HEK293 (cell line): Measurements from ENCODE around the gene TOMM40L.

Source experiments
- CTCF ChIA-PET: fragments of 350-600 bp; formaldehyde crosslinking; extraction: SDS; loops from one replicate; lab custom pipeline; 2021; ENCODE audit warnings: antibody characterized with exemption; lab: Yijun Ruan, JAX
- POLR2A ChIA-PET: fragments of 300-600 bp; formaldehyde crosslinking; extraction: SDS; loops from one replicate; lab custom pipeline; 2020; ENCODE audit warnings: antibody characterized with exemption, inconsistent platforms; lab: Yijun Ruan, JAX
- H3K27ac ChIP-seq: fragments of 200-500 bp; sonication (Bioruptor generic); 2 replicates; pipeline ENCODE4 v1.5.1; 2014; ENCODE audit warnings: low read depth, low read length, control low read depth, inconsistent platforms; ENCODE audit errors: extremely low read depth
- H3K36me3 ChIP-seq, 2 experiments: fragments of 200-500 bp in 1 of 2; sonication (Bioruptor generic) in 1 of 2; 1 replicate in 1 of 2; 2 replicates in 1 of 2; pipeline ENCODE4 v1.5.1; 2014 to 2017; ENCODE audit warnings: inconsistent platforms in 2 of 2, low read length in 2 of 2; ENCODE audit not compliant: control insufficient read depth in 2 of 2, insufficient read depth in 1 of 2
- H3K4me1 ChIP-seq: fragments of 200-500 bp; sonication (Bioruptor generic); 2 replicates; pipeline ENCODE4 v1.5.1; 2014; ENCODE audit warnings: mild to moderate bottlenecking, low read length, inconsistent platforms; ENCODE audit not compliant: control insufficient read depth, insufficient read depth
- H3K4me3 ChIP-seq: 2 replicates; pipeline ENCODE4 v1.5.1; 2011; ENCODE audit warnings: low read depth, mild to moderate bottlenecking, control low read depth, low read length, moderate library complexity
- H3K9me3 ChIP-seq: fragments of 200-500 bp; sonication (Bioruptor generic); 2 replicates; pipeline ENCODE4 v1.5.1; 2014; ENCODE audit warnings: low read depth, low read length, inconsistent platforms; ENCODE audit not compliant: control insufficient read depth, insufficient read depth
- AEBP2 ChIP-seq: fragments of 450-650 bp; formaldehyde crosslinking; IDR thresholded peaks from 2 replicates; pipeline ENCODE4 v1.5.1; 2016; ENCODE audit warnings: missing biosample characterization, missing genetic modification characterization, borderline replicate concordance
- HIC1 ChIP-seq: fragments of 450-650 bp; formaldehyde crosslinking; IDR thresholded peaks from 2 replicates; pipeline ENCODE4 v1.5.1; 2016; ENCODE audit warnings: missing biosample characterization, missing genetic modification characterization
- RBAK ChIP-seq: fragments of 450-650 bp; formaldehyde crosslinking; IDR thresholded peaks from 2 replicates; pipeline ENCODE4 v1.5.1; 2016; ENCODE audit warnings: missing biosample characterization, missing genetic modification characterization
- ZNF148 ChIP-seq: fragments of 450-650 bp; formaldehyde crosslinking; IDR thresholded peaks from 2 replicates; pipeline ENCODE4 v1.5.0; 2017; ENCODE audit warnings: missing biosample characterization, missing genetic modification characterization, borderline replicate concordance
- ZNF211 ChIP-seq: fragments of 450-650 bp; formaldehyde crosslinking; IDR thresholded peaks from 2 replicates; pipeline ENCODE4 v1.5.1; 2016; ENCODE audit warnings: low read depth, missing biosample characterization, missing genetic modification characterization
- ZNF221 ChIP-seq: fragments of 450-650 bp; formaldehyde crosslinking; IDR thresholded peaks from 2 replicates; pipeline ENCODE4 v1.5.1; 2017; ENCODE audit warnings: missing biosample characterization, missing genetic modification characterization, borderline replicate concordance
- ZNF239 ChIP-seq: fragments of 450-650 bp; formaldehyde crosslinking; IDR thresholded peaks from 2 replicates; pipeline ENCODE4 v1.5.1; 2016; ENCODE audit warnings: missing biosample characterization, missing genetic modification characterization
- ZNF48 ChIP-seq: fragments of 450-650 bp; formaldehyde crosslinking; IDR thresholded peaks from 2 replicates; pipeline ENCODE4 v1.5.1; 2016; ENCODE audit warnings: missing biosample characterization, missing genetic modification characterization
- ZNF510 ChIP-seq: fragments of 450-650 bp; formaldehyde crosslinking; IDR thresholded peaks from 2 replicates; pipeline ENCODE4 v1.5.1; 2018; ENCODE audit warnings: mild to moderate bottlenecking, missing genetic modification characterization, missing biosample characterization; ENCODE audit not compliant: insufficient replicate concordance
- ZNF521 ChIP-seq: fragments of 450-650 bp; formaldehyde crosslinking; IDR thresholded peaks from 2 replicates; pipeline ENCODE4 v1.5.1; 2017; ENCODE audit warnings: missing biosample characterization, mild to moderate bottlenecking, missing genetic modification characterization
- ZNF529 ChIP-seq: fragments of 450-650 bp; formaldehyde crosslinking; IDR thresholded peaks from 2 replicates; pipeline ENCODE4 v1.5.1; 2017; ENCODE audit warnings: missing genetic modification characterization, missing biosample characterization; ENCODE audit not compliant: insufficient replicate concordance
- ZNF530 ChIP-seq: fragments of 450-650 bp; formaldehyde crosslinking; IDR thresholded peaks from 2 replicates; pipeline ENCODE4 v1.5.1; 2016; ENCODE audit warnings: low read depth, missing biosample characterization, missing genetic modification characterization
- ZNF571 ChIP-seq: fragments of 450-650 bp; formaldehyde crosslinking; IDR thresholded peaks from 2 replicates; pipeline ENCODE4 v1.5.0; 2017; ENCODE audit warnings: missing biosample characterization, missing genetic modification characterization
- ZNF664 ChIP-seq: fragments of 450-650 bp; formaldehyde crosslinking; IDR thresholded peaks from 2 replicates; pipeline ENCODE4 v1.5.1; 2016; ENCODE audit warnings: missing biosample characterization, missing genetic modification characterization
- ZSCAN30 ChIP-seq: fragments of 450-650 bp; IDR thresholded peaks from 2 replicates; pipeline ENCODE4 v1.5.1; 2018; ENCODE audit warnings: missing biosample characterization, mild to moderate bottlenecking, missing genetic modification characterization, moderate library complexity
- TF ChIP-seq, protein P1 (sequence below): fragments of 450-650 bp; formaldehyde crosslinking; IDR thresholded peaks from 2 replicates; pipeline ENCODE4 v1.5.1; 2016; ENCODE audit warnings: missing biosample characterization, missing genetic modification characterization
- TF ChIP-seq, protein P2 (sequence below): fragments of 450-650 bp; formaldehyde crosslinking; IDR thresholded peaks from 2 replicates; pipeline ENCODE4; 2016; ENCODE audit warnings: missing biosample characterization, missing genetic modification characterization
- TF ChIP-seq, protein P3 (sequence below): fragments of 450-650 bp; formaldehyde crosslinking; IDR thresholded peaks from 2 replicates; pipeline ENCODE4 v1.5.1; 2016; ENCODE audit warnings: missing biosample characterization, missing genetic modification characterization, low read depth
- TF ChIP-seq, protein P4 (sequence below): fragments of 450-650 bp; formaldehyde crosslinking; IDR thresholded peaks from 2 replicates; pipeline ENCODE4 v1.5.1; 2016; ENCODE audit warnings: missing biosample characterization, missing genetic modification characterization

The TOMM40L gene

DNA sequence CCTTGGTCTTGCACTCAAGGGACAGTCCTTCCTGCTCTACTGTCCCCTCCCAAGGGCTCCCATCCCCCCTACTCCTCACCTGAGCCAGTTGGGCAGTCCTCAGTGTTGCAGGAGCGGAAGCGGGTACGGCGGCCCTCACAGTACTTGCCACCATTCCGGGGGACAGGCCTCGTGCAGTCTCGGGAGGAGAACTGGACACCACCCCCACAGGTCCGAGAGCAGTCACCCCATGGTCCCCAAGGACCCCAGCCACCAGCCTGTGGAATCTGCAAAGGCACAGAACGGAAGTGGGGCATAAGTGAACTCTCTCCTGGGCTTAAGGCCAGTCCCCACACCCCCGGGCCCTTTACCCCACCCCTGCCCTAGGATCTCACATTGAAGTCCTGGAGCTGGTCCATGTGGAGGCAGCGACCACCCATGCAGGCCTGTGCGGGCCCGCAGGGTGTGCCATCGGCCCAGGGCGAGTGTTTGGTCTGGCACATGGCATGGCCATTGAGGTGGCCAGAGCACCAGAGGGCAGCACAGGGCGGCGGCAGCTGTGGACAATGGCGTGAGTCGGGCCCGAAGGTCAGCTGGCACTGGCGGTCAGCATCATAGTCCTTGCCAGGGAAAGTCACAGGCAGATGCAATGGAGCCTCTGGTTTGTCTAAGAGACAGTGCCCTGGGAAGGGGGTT, 32.2 kb upstream of the TOMM40L start (continued):
- TF ChIP-seq ZNF529 (tag by site-specific recombination) = no peak

DNA sequence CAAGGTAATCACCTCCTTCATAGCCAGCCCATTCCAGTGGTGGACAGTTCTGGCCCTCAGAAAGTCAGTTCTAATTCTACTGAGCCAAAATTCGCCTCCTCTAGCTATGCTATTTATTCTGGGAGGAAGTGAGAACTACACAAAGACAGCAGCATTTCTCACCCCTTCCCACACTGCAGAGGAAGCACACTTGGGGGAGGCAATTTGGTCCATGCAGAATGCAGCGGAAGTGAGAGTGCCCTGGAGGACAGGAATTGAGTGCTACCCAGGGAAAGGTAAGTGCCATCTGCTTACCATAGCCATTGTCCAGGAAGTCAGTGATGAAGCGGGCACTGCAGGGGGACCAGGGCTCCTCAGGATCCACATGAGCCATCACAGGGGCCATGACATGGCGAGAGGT, 30.7 kb upstream of the TOMM40L start:
- Histone ChIP-seq H3K27ac (no peak overlapping the region), H3K4me1 (0 out of 2 replicates have a peak, but pooled peaks cover 6% of the 10 kb centered on the region), H3K9me3 (no peaks in the 10 kb centered on the region), H3K4me3 (no peak overlapping the region), H3K36me3 (no peaks in the 10 kb centered on the region)
- CTCF ChIA-PET = interaction anchor here (2.1 to 4.5 kb wide), 3 partner anchors 11 to 15 kb away, joined by 7 to 39 read pairs (median 31); no protein-coding TSS in a partner anchor
- POLR2A ChIA-PET = no interaction called here
- TF ChIP-seq, protein P1, sequence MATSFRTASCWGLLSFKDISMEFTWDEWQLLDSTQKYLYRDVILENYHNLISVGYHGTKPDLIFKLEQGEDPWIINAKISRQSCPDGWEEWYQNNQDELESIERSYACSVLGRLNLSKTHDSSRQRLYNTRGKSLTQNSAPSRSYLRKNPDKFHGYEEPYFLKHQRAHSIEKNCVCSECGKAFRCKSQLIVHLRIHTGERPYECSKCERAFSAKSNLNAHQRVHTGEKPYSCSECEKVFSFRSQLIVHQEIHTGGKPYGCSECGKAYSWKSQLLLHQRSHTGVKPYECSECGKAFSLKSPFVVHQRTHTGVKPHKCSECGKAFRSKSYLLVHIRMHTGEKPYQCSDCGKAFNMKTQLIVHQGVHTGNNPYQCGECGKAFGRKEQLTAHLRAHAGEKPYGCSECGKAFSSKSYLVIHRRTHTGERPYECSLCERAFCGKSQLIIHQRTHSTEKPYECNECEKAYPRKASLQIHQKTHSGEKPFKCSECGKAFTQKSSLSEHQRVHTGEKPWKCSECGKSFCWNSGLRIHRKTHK (tag by site-specific recombination) = no peak
- TF ChIP-seq, protein P2, sequence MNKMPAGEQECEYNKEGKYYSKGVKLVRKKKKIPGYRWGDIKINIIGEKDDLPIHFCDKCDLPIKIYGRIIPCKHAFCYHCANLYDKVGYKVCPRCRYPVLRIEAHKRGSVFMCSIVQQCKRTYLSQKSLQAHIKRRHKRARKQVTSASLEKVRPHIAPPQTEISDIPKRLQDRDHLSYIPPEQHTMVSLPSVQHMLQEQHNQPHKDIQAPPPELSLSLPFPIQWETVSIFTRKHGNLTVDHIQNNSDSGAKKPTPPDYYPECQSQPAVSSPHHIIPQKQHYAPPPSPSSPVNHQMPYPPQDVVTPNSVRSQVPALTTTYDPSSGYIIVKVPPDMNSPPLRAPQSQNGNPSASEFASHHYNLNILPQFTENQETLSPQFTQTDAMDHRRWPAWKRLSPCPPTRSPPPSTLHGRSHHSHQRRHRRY = no peak

- Histone ChIP-seq H3K4me1 (0 out of 2 replicates have a peak, but pooled peaks cover 6% of the 10 kb centered on the region), H3K36me3 (no peaks in the 10 kb centered on the region), H3K9me3 (no peaks in the 10 kb centered on the region), H3K27ac (no peak overlapping the region), H3K4me3 (no peak overlapping the region)
- ChIA-PET POLR2A (no interaction called here), CTCF (interaction anchor here (2.1 kb wide), 1 partner anchor 14 kb away, joined by 7 read pairs; no protein-coding TSS in a partner anchor)
- no peak for TF ChIP-seq ZNF530 (tag by site-specific recombination)
- TF ChIP-seq ZSCAN30 (tag by site-specific recombination) = no peak
- TF ChIP-seq HIC1 (tag by site-specific recombination) = no peak
- TF ChIP-seq, protein P3, sequence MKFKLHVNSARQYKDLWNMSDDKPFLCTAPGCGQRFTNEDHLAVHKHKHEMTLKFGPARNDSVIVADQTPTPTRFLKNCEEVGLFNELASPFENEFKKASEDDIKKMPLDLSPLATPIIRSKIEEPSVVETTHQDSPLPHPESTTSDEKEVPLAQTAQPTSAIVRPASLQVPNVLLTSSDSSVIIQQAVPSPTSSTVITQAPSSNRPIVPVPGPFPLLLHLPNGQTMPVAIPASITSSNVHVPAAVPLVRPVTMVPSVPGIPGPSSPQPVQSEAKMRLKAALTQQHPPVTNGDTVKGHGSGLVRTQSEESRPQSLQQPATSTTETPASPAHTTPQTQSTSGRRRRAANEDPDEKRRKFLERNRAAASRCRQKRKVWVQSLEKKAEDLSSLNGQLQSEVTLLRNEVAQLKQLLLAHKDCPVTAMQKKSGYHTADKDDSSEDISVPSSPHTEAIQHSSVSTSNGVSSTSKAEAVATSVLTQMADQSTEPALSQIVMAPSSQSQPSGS = no peak
- TF ChIP-seq AEBP2 (tag by site-specific recombination) = no peak
- TF ChIP-seq ZNF148 (tag by site-specific recombination) = no peak
- TF ChIP-seq ZNF521 (tag by site-specific recombination) = no peak
- TF ChIP-seq, protein P4, sequence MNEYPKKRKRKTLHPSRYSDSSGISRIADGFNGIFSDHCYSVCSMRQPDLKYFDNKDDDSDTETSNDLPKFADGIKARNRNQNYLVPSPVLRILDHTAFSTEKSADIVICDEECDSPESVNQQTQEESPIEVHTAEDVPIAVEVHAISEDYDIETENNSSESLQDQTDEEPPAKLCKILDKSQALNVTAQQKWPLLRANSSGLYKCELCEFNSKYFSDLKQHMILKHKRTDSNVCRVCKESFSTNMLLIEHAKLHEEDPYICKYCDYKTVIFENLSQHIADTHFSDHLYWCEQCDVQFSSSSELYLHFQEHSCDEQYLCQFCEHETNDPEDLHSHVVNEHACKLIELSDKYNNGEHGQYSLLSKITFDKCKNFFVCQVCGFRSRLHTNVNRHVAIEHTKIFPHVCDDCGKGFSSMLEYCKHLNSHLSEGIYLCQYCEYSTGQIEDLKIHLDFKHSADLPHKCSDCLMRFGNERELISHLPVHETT (tag by site-specific recombination) = no peak
- no peak for TF ChIP-seq ZNF571
- no peak for TF ChIP-seq ZNF48 (tag by site-specific recombination)
- TF ChIP-seq ZNF529 (tag by site-specific recombination) = no peak
- TF ChIP-seq ZNF221 = no peak
- no peak for TF ChIP-seq ZNF664 (tag by site-specific recombination)
- TF ChIP-seq ZNF510 (tag by site-specific recombination) = no peak
- TF ChIP-seq ZNF211 (tag by site-specific recombination) = no peak
- TF ChIP-seq ZNF239 = no peak
- no peak for TF ChIP-seq RBAK (tag by site-specific recombination)
Observed at GRCh38 chr1:161196111-161196510, 29.7 kb upstream of the TOMM40L start.
